ENCODE results near the gene THOC7.

The THOC7 gene

DNA sequence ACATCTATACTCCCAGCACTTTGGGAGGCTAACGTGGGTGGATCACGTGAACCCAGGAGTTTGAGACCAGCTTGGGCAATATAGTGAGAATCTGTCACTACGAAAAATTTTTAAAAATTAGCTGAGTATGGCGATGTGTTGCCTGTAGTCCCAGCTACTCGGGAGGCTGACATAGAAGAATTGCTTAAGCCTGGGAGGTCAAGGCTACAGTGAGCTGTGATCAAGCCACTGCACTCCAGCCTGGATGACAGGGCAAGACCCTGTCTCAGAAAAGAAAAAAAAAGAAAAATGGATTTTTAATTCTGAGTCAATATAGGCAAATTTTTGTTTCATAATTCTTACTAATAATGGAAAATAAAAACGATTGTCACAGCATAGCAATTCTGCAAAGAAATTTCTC, 31.2 kb downstream of the THOC7 start:
- no peak for DNase-seq

DNA sequence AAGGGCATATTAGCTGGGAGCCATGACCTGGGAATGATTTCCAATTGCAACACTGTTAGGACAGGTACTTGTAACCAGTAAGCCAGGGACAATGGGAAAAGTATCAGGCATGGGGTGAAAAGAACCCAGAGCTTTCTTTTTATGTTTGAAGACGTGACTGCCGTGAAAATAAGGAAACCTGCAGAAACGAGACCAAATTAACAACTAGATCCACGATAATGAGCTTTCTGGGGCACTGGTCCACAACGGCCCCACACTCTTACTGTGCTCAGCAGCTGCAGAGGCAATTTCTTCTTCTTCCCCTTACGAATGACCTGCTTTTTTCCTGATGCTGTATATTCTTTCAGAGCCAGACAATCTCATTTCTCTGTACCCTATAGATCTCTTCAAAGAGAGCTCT, 33.1 kb downstream of the THOC7 start:
- DNase-seq: no peak

DNA sequence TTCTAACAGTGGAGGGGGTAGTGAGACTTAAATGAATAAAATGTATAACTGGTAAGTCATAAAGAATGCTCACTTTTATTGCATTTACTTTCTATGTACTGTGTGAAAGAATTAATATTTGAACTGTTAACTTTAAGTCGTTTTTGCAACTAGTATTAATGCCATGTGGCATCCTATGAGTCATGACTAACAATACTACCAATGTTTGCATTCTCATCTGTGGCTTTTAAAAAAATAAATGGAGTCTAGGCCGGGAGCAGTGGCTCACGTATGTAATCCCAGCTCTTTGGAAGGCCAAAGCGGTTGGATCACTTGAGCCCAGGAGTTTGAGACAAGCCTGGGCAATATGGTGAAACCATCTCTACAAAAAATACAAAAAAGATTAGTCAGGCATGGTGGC, 39.3 kb downstream of the THOC7 start:
- DNase-seq: no peak

DNA sequence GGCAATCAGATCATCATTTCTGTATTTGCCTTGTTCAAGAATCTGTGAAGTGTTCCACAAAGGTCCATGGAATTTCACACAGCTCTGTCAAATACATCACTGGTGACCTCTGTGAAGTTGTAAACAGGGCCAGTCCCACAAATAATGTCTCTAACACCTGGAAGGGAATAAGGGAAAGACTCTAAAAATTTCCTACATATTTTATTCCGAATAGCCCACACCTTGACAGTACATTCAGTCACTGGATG, 44.5 kb downstream of the THOC7 start, which contains the start of gene C3orf49:
Gene C3orf49, plus strand, starts transcription at position 149 of the 248 bp plus-strand sequence. CDS start 173 bp downstream, outside the sequence.
- no peak for DNase-seq

DNA sequence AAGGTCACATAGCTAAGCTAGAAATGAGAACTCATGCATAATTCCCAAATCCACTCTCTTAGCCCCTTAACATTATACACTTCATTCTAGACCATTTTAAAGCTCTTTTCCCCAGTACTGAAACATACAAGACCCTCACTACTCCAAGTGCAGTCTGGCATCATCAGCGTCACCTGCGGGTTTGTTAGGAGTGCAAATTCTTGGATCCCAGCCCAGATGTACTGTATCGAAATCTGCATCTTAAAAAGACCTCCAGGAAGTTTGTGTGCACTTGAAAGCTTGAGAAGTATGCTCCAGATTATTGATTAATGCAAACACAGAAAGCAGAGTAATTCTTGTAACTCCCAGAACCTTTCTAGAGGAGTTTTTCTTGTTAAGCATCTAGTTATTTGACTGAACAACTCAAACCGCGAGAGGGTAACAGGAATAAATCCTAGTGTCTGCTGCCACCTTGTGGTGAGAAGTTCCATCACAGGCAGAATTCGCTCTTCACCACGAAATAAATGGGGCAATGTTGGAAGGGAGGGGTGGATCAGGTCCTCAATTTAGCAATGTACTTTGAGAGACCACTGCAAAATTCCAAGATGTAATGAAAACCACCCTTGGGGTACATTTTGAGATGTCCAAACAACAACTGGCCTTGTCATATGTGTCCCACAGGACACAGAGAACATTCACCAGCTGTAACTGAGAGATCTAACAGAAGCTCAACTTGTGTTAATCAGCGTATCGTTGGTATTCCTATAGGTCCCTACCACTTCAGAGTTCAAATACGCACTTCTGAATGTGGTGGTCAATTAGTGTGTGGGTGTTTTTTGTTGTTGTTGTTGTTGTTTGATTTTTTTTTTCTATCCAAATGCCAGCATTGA, 45.1 kb downstream of the THOC7 start:
- DNase-seq: peak; percentile 32

DNA sequence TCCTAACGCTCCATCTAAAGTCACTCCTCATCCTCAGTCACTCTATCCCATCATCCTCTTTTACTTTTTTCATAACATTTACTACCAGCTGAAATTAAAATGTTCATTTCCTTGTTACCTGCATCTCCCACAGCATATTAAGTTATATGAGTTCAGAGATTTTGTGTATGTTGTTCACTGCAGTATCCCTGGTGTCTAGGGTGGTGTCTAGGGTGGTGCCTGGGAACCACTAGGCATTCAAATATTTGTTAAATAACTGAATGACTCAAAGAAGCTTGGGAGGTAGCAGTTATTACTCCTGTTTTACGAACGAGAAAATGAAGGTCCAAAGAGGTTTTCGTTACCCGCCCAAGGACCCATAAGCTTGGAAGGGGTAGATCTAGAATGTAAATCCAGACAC, 46.4 kb downstream of the THOC7 start:
- no peak for DNase-seq

DNA sequence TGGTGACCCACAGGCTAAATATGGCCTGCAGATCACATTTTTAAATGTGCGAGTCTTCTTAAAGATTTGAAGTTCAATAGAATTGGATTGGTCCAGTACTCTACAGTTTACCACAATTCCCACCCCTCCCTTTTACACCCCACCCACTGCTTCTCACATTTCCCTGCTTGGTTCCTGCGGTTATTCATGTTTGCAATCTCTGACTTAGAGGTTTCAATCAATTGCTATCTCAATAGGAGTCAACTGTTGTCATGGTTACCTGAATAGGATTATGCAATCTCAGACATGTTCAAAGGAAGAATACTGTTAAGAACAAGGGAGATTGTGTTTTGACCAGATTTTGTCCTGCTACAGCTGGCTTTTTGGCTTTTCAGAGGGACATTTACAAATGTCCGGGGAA, 49.4 kb downstream of the THOC7 start:
- no peak for DNase-seq

DNA sequence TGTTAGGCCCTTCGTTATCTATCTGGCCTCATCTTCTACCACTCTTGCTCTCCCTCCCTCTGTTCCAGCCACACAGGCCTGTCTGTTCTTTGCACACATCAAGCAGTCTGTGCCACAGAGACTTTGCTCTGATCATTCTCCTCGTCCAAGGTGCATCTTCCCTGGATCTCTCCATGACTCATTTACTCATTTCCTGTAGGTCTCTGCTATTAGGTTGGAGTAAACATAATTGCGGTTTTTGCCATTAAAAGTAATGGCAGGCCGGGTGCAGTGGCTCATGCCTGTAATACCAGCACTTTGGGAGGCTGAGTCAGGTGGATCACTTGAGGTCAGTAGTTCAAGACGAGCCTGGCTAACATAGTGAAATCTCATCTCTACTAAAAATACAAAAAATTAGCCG, 54.0 kb downstream of the THOC7 start:
- no peak for DNase-seq

DNA sequence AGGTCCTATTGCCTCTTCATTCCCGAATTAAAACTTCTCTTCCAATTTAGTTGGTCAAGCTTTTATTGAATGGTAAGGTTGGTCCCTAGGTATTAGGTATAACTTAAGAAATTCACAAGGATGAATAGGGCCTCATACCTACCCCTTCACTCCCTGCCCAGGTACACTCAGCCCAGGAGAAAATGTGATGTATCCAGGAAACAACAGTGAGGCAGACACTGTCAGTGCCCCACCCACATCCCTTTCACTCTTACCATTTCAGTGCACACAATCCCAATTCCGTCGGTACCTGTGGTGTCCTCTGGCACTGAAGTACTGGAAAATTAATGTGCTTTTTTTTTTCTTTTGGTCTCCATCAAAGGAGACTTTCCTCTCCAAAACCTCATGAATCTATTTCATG, 55.0 kb downstream of the THOC7 start:
- DNase-seq: no peak

DNA sequence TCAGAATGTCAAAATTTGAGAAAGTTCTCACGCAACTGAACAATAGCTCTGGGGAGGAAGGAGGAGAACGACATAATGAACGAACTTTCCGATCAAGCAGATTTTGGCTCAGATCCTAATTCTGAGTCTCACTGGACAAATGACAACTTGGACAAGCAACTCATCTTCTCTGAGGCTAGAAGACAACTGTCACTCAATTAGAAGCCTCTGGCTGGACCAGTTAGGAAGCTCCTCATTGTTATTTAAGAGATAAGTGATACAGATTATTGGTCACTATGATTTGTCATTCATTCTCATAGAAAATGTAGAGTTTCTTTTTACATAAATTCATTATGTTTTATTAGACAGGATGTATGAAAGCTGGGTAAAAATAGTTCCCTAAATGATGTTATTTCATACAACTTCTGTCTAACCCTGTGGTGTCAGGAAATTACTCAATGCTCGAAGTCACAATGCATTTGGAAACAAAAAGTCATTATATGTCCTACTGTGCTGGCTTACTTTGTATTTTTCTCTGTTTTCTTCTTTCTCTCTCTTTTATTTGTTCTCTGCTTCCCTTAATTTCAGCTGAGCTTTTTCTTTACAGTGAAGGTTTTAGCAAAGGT, 55.5 kb downstream of the THOC7 start:
- DNase-seq: no peak

DNA sequence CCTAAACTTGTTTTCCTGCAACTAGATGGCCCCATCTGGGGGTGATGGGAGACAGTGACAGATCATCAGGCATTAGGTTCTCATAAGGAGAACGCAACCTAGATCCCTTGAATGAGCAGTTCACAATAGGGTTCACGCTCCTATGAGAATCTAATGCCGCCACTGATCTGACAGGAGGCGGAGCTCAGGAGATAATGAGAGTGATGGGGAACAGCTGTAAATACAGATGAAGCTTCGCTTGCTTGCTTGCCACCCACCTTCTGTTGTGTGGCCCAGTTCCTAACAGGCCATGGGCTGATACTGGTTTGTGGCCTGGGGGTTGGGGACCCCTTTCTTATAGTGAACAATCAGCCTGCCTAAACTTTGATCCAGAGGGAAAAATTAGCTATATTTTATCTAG, 59.7 kb downstream of the THOC7 start:
- no peak for DNase-seq

DNA sequence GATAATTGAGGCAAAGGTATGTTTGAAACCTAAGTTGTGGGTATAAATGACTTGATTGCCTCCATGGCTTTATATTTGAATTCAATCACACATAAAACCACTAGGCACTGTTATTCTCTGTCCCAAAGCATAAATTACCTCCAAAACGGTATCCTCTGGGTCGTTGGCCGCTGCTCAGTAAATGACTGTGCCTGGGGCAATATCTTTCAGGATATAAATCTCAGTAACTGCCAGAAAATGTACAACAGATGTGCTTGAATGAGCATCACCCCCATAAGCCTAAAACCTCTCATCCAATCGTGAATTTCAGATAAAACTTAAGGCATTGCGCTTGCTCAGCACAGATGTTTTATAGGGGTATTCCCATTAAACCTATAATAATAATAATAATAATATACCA, 63.5 kb downstream of the THOC7 start:
- DNase-seq: no peak

DNA sequence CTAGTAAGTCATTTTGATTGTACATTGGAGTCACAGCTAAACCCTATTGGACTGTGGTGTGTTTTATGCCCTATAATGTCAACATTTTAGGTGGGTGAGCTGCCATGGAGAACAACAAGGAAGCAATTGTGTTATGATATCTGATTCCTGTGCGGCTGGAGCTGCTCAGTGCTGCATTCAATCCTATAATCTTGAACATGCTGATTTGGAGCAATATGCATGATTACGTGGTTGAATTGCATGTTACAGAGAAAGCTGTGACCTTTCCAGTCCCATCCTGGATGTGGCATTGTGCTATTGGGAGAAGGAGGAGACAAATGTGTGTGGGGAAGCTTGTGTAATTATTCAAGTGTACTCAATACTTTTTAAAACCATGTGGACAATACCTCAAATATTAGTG, 64.7 kb downstream of the THOC7 start:
- no peak for DNase-seq

DNA sequence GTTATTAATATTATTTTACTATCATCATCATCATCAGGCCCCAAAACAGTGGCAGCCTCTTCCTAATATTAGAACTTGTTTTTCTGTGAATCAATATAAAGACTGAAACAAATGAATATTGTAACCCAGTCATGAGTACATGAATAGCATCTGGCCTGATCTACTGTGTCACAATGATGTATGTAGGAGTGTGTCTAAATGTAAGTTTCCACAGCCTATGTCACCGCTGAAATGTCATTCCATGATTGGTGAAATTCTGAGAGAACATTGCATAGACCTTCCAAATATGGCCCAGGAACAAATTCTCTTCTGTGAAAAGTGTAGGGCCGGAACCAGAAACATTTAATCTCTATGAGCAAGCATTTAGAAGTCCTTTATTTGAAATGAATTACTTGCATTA, 65.1 kb downstream of the THOC7 start:
- DNase-seq: no peak

DNA sequence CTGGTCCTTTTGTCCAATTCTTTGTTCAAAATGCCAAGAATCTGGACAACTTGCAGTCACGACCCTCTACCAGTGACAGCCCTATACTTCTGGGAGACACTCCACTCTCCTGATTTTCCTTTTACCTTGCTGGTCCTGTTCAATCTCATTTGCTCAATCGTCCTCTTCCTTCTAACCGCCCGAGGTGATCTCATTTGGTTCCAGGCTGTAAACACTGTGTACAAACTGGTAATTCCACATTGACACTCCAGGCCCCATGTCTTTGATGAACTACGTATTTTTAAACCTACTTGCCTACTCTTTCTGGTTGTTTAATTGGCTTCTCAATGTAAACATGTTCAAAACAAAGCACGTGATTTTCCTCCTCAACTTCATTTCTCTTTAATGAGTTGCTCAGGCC, 68.2 kb downstream of the THOC7 start:
- no peak for DNase-seq

DNA sequence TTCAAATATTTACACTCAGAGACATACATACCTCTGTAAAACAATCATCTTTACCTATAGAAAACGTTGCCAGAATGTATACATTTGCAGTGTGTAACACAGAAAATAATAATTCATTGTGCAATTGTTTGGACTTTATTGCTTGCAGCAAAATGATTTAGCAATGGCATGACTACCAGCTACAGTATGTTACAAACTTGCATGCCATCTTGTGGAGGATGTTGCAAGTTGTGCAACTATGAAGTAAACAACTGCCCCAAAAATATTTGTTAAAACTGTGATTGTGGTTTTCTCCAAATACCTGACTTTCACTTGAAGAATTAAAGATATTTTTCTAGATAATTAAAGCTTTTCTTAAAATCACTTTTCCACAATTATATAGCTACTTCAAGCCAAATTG, 71.6 kb downstream of the THOC7 start:
- DNase-seq: no peak

Measured in NCI-H1092 treated with DMSO at 0.1 percent for 48 hours (cell line).